ENCODE measurements around the gene SIL1. TPM values are rescaled to one million over a fixed set of nuclear protein-coding genes. Genes with fewer than 3 reads are reported as not detected.

Gene SIL1
- total and polyA plus RNA-seq, 9 of the 15 experiments (the other 6 are each of a cell fraction or from before 2014, with no cell fraction given): 1.3 to 30.5 (median 18.1) TPM

DNA sequence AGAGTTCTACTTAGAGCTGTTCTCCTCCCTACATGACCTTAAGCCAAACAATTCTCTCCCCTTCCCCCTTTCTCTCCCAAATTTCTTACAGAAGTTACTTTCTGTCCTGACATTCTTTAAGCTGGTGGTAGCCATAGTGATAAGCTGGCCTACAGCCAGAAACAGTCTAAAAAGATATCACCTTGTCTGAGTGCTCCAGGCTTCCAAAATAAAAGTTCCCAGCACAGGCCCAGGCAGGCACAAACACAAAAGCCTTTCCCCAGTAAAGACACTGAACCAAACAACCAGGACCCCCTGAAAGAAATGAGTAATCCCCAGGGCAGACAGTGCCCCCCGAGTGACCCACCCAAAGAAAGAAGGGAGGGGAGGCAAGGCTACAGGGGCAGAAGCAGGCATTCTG lies 19.2 kb downstream of the SIL1 start (continued):
- TF ChIP-seq, protein P1, sequence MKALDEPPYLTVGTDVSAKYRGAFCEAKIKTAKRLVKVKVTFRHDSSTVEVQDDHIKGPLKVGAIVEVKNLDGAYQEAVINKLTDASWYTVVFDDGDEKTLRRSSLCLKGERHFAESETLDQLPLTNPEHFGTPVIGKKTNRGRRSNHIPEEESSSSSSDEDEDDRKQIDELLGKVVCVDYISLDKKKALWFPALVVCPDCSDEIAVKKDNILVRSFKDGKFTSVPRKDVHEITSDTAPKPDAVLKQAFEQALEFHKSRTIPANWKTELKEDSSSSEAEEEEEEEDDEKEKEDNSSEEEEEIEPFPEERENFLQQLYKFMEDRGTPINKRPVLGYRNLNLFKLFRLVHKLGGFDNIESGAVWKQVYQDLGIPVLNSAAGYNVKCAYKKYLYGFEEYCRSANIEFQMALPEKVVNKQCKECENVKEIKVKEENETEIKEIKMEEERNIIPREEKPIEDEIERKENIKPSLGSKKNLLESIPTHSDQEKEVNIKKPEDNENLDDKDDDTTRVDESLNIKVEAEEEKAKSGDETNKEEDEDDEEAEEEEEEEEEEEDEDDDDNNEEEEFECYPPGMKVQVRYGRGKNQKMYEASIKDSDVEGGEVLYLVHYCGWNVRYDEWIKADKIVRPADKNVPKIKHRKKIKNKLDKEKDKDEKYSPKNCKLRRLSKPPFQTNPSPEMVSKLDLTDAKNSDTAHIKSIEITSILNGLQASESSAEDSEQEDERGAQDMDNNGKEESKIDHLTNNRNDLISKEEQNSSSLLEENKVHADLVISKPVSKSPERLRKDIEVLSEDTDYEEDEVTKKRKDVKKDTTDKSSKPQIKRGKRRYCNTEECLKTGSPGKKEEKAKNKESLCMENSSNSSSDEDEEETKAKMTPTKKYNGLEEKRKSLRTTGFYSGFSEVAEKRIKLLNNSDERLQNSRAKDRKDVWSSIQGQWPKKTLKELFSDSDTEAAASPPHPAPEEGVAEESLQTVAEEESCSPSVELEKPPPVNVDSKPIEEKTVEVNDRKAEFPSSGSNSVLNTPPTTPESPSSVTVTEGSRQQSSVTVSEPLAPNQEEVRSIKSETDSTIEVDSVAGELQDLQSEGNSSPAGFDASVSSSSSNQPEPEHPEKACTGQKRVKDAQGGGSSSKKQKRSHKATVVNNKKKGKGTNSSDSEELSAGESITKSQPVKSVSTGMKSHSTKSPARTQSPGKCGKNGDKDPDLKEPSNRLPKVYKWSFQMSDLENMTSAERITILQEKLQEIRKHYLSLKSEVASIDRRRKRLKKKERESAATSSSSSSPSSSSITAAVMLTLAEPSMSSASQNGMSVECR (CRISPR knock-in tag; IDR thresholded peaks at IDR 0.05): no peak
- TF ChIP-seq POLR3G (IDR thresholded peaks at IDR 0.05; ENCODE audit: extremely low read depth, insufficient read length, insufficient replicate concordance): no peak
- TF ChIP-seq, protein P2, sequence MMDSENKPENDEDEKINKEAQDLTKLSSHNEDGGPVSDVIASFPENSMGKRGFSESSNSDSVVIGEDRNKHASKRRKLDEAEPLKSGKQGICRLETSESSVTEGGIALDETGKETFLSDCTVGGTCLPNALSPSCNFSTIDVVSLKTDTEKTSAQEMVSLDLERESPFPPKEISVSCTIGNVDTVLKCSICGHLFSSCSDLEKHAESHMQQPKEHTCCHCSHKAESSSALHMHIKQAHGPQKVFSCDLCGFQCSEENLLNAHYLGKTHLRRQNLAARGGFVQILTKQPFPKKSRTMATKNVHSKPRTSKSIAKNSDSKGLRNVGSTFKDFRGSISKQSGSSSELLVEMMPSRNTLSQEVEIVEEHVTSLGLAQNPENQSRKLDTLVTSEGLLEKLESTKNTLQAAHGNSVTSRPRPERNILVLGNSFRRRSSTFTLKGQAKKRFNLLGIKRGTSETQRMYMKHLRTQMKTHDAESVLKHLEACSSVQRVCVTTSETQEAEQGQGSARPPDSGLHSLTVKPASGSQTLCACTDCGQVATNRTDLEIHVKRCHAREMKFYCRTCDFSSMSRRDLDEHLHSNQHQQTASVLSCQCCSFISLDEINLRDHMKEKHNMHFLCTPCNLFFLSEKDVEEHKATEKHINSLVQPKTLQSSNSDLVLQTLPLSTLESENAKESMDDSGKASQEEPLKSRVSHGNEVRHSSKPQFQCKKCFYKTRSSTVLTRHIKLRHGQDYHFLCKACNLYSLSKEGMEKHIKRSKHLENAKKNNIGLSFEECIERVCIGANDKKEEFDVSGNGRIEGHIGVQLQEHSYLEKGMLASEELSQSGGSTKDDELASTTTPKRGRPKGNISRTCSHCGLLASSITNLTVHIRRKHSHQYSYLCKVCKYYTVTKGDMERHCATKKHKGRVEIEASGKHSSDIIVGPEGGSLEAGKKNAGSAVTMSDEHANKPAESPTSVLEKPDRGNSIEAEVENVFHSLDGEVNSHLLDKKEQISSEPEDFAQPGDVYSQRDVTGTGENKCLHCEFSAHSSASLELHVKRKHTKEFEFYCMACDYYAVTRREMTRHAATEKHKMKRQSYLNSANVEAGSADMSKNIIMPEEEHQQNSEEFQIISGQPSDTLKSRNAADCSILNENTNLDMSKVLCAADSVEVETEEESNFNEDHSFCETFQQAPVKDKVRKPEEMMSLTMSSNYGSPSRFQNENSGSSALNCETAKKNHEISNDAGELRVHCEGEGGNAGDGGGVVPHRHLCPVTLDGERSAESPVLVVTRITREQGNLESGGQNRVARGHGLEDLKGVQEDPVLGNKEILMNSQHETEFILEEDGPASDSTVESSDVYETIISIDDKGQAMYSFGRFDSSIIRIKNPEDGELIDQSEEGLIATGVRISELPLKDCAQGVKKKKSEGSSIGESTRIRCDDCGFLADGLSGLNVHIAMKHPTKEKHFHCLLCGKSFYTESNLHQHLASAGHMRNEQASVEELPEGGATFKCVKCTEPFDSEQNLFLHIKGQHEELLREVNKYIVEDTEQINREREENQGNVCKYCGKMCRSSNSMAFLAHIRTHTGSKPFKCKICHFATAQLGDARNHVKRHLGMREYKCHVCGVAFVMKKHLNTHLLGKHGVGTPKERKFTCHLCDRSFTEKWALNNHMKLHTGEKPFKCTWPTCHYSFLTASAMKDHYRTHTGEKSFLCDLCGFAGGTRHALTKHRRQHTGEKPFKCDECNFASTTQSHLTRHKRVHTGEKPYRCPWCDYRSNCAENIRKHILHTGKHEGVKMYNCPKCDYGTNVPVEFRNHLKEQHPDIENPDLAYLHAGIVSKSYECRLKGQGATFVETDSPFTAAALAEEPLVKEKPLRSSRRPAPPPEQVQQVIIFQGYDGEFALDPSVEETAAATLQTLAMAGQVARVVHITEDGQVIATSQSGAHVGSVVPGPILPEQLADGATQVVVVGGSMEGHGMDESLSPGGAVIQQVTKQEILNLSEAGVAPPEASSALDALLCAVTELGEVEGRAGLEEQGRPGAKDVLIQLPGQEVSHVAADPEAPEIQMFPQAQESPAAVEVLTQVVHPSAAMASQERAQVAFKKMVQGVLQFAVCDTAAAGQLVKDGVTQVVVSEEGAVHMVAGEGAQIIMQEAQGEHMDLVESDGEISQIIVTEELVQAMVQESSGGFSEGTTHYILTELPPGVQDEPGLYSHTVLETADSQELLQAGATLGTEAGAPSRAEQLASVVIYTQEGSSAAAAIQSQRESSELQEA (IDR thresholded peaks at IDR 0.05; ENCODE audit: low read depth): no peak
- no peak for TF ChIP-seq SRSF1 (IDR thresholded peaks at IDR 0.05; ENCODE audit: low read depth, low read length)
- TF ChIP-seq, protein P3, sequence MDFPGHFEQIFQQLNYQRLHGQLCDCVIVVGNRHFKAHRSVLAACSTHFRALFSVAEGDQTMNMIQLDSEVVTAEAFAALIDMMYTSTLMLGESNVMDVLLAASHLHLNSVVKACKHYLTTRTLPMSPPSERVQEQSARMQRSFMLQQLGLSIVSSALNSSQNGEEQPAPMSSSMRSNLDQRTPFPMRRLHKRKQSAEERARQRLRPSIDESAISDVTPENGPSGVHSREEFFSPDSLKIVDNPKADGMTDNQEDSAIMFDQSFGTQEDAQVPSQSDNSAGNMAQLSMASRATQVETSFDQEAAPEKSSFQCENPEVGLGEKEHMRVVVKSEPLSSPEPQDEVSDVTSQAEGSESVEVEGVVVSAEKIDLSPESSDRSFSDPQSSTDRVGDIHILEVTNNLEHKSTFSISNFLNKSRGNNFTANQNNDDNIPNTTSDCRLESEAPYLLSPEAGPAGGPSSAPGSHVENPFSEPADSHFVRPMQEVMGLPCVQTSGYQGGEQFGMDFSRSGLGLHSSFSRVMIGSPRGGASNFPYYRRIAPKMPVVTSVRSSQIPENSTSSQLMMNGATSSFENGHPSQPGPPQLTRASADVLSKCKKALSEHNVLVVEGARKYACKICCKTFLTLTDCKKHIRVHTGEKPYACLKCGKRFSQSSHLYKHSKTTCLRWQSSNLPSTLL (IDR thresholded peaks at IDR 0.05): no peak
- TF ChIP-seq TBP (optimal IDR thresholded peaks at IDR 0.05; ENCODE audit: low read depth, low read length): no peak
- TF ChIP-seq ETV5 (CRISPR knock-in tag; IDR thresholded peaks at IDR 0.05; ENCODE audit: low read depth): no peak
- TF ChIP-seq EP300 (IDR thresholded peaks at IDR 0.05; ENCODE audit: low read length): peak; percentile 45
- TF ChIP-seq ZNF143 (CRISPR knock-in tag; IDR thresholded peaks at IDR 0.05): no peak
- no peak for TF ChIP-seq PHF21A (IDR thresholded peaks at IDR 0.05; ENCODE audit: borderline replicate concordance, low read depth)
- no peak for TF ChIP-seq ETV1 (tag; conservative IDR thresholded peaks at IDR 0.05; ENCODE audit: low read depth)
- TF ChIP-seq ZNF384 (IDR thresholded peaks at IDR 0.05; ENCODE audit: low read depth, low read length): no peak
- TF ChIP-seq SMARCA5 (IDR thresholded peaks at IDR 0.05): no peak
- 0 out of 2 replicates have a peak, but pooled peaks have one; percentile 23 for TF ChIP-seq CBFA2T3 (IDR thresholded peaks at IDR 0.05)
